GM18505 (cell line): ENCODE measurements around the gene OR2L8.

Source experiments
- ATAC-seq: cut with Tn5 transposase; IDR thresholded peaks from one replicate; pipeline ENCODE4 v1.9.1; 2021; ENCODE audit not compliant: unreplicated experiment
- POLR2A ChIP-seq: IDR thresholded peaks from 4 replicates; pipeline ENCODE4 v1.6.1; 2011; ENCODE audit warnings: borderline replicate concordance; ENCODE audit not compliant: insufficient read depth, insufficient read length; ENCODE audit errors: extremely low read depth

Gene OR2L8

GRCh38 chr1:247948558-247948957 is at the start of gene OR2L8:
Gene OR2L8, plus strand, starts transcription at chr1:247948858. Its CDS starts 0 bp downstream, at chr1:247948858.
- no peak for ATAC-seq
- no peak for TF ChIP-seq POLR2A

GRCh38 chr1:247904122-247904521 is 44.5 kb upstream of the OR2L8 start:
- TF ChIP-seq POLR2A = no peak
- ATAC-seq = no peak

- no peak for TF ChIP-seq POLR2A
- no peak for ATAC-seq
Measured at GRCh38 chr1:247905181-247905580, 43.5 kb upstream of the OR2L8 start.

- ATAC-seq = no peak
- no peak for TF ChIP-seq POLR2A
Measured at GRCh38 chr1:247905910-247906503, 42.7 kb upstream of the OR2L8 start.

- TF ChIP-seq POLR2A = no peak
- no peak for ATAC-seq
Measured at GRCh38 chr1:247906504-247907047, 42.1 kb upstream of the OR2L8 start.

- ATAC-seq = no peak
- TF ChIP-seq POLR2A = no peak
Measured at GRCh38 chr1:247908766-247909165, 39.9 kb upstream of the OR2L8 start.

GRCh38 chr1:247913786-247914185 is 34.9 kb upstream of the OR2L8 start:
- no peak for ATAC-seq
- no peak for TF ChIP-seq POLR2A

- ATAC-seq = no peak
- no peak for TF ChIP-seq POLR2A
Measured at GRCh38 chr1:247914941-247915662, 33.6 kb upstream of the OR2L8 start.

- TF ChIP-seq POLR2A = no peak
- ATAC-seq = no peak
Measured at GRCh38 chr1:247919952-247920351, 28.7 kb upstream of the OR2L8 start, which contains the start of gene OR2T8. Gene OR2T8, plus strand, starts transcription at chr1:247920252. Its CDS starts 766 bp downstream, at chr1:247921018.

GRCh38 chr1:247923941-247924340 is 24.7 kb upstream of the OR2L8 start:
- no peak for TF ChIP-seq POLR2A
- ATAC-seq = no peak

GRCh38 chr1:247924868-247925267 is 23.8 kb upstream of the OR2L8 start, which contains the start of gene OR2AJ1:
Gene OR2AJ1, plus strand, starts transcription at chr1:247924889. Its CDS starts 8,880 bp downstream, at chr1:247933769.
- TF ChIP-seq POLR2A = no peak
- no peak for ATAC-seq

- TF ChIP-seq POLR2A = no peak
- ATAC-seq = no peak
Measured at GRCh38 chr1:247933989-247934388, 14.7 kb upstream of the OR2L8 start.

GRCh38 chr1:247935781-247936180 is 12.9 kb upstream of the OR2L8 start:
- ATAC-seq = no peak
- TF ChIP-seq POLR2A = no peak

GRCh38 chr1:247936415-247936814 is 12.2 kb upstream of the OR2L8 start:
- ATAC-seq = no peak
- no peak for TF ChIP-seq POLR2A

- peak; percentile 99 for ATAC-seq
Measured at GRCh38 chr1:247936965-247937734, 11.5 kb upstream of the OR2L8 start.
